Measurements from ENCODE around the gene COX7A2.

The COX7A2 gene

GRCh38 chr6:75268121-75268987 is 24.8 kb upstream of the COX7A2 start:
- DNase-seq, result no peak

DNA sequence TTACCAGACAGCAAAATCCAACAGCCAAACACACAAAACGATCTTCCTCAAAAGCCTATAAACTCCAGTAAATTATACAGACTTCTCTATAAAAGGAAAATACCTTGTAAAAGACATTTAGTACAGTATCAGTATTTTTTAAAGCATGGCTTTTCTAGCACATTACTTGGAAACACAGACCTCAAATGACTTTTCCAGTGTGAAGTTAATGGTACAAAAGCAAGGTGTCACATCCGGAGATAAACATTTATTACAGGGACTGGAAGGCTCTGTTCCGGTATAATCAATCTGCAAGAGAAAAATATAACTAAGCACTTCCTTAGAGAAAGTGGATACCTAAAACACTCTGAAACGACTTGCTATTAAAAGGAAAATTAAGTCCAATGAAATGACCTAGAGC is 23.9 kb upstream of the COX7A2 start:
- DNase-seq, result no peak

- no peak for DNase-seq
These were observed 23.2 kb upstream of the COX7A2 start for GRCh38 chr6:75266716-75267291.

GRCh38 chr6:75263401-75263750 is 19.8 kb upstream of the COX7A2 start:
- DNase-seq, result no peak

- no peak for DNase-seq
These were observed 19.3 kb upstream of the COX7A2 start for GRCh38 chr6:75262716-75263400.

DNA sequence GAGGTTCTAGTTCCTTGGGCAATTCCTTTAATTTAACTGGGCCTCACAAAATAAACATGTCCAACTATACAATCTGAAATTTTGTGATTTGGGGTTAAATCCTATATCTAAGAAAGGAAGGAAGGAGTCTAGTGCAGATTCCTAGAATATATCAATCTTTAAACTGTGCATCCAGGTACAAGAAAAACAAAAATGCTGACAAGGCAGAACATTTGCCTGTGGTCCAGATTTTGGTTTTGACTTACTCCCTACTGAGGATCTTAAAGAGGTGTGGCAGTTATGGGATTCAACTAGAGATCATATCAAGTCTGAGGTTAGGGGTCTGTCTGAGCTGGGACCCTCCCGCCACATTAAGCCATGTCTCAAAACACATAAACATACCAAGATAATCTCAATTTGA is 17.7 kb upstream of the COX7A2 start:
- DNase-seq, result no peak

GRCh38 chr6:75257343-75258087 is 13.9 kb upstream of the COX7A2 start:
- no peak for DNase-seq

GRCh38 chr6:75250552-75250951 is 7.0 kb upstream of the COX7A2 start:
- no peak for DNase-seq

GRCh38 chr6:75249837-75250236 is 6.2 kb upstream of the COX7A2 start:
- no peak for DNase-seq

- no peak for DNase-seq
These were observed 2.8 kb upstream of the COX7A2 start for GRCh38 chr6:75246386-75246785.

DNA sequence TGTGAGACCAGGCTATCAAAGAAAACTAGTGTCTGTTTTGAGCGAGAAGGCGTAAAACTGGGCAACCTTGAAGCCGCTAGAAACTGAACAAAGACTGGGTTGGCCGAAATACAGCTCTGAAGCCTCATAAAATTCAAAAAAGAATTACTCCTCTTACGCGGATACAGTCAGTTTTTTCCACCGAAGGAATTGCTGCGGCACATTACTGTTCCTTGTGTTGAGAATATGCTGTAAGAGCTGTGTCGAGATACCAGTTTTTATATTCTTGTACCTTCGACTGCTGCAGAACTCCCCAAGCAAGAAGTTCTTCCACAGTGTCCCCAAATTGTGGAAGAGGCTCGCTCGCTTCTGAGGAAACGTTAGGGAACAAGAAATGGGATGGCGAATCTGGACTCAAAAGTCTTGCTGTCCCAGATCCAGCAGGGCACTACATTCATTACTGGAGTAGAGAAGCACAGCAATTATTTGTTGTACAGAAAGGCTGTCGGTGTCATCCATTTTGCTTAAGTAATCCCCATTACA is 523 bp upstream of the COX7A2 start:
- no peak for DNase-seq

DNA sequence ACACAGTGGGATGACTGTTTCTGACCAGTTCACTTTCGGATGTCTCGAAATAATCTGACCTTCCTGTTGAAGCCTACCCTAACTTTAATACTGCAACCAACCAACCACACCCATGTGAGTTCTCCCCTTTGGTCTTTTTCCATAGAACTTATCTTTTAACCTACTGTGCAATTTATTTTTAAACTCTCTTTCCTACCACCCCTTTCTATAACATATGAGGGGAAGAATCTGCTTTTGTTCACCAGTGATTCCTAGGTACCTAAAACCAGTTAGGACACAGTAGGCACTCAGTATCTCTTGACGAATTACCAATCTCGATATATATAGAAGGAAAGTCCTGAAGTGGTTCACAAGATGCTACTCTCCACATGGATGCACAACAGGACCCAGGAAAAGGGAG is 7.0 kb downstream of the COX7A2 start:
- DNase-seq, result no peak

DNA sequence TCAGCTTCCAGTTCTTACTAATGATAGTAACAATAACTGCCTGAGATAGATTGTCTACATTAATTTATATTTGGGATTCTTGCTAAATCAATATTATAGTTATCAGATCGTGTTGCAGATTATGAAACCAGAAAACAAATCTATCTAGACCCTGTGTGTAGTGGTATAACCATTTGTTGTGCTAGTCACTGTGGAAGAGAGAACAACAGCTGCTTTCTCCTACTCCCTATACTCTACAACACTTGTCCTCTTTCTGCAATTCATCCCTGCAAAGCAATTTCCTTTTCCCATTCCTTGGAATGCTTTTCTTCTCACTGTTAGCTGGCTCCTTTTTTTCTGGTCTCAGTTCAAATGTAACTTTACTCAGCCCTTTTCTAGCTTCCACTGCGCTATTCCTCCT is 8.3 kb downstream of the COX7A2 start:
- no peak for DNase-seq

- no peak for DNase-seq
These were observed 9.3 kb downstream of the COX7A2 start for GRCh38 chr6:75234126-75234865.

DNA sequence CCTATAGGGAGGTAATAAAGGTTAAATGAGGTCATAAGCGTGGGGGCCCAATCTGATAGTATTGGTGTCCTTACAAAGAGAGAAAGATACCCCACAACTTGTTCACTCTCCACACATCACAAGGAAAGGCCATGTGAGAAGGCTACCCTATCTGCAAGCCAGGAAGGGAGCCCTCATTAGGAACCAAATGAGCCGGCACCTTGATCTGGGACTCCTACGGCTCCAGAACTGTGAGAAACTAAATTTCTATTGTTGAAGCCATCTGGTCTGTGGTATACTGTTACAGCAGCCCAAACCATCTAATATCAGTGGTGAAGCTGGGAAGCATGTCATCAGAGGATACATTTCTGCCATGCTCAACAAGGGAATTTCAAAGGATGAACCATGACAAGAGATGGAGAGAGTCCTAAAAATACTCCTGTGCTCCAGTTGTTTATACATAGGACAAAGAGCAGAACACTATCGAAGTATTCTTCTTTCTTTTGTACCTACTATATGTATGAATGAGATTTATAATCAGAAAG is 10.4 kb downstream of the COX7A2 start:
- no peak for DNase-seq

GRCh38 chr6:75230484-75231325 is 12.9 kb downstream of the COX7A2 start:
- no peak for DNase-seq

GRCh38 chr6:75224303-75224926 is 19.2 kb downstream of the COX7A2 start:
- no peak for DNase-seq

- no peak for DNase-seq
These were observed 20.2 kb downstream of the COX7A2 start for GRCh38 chr6:75223428-75223827.

GRCh38 chr6:75222261-75222660 is 21.3 kb downstream of the COX7A2 start:
- DNase-seq, result no peak

- no peak for DNase-seq
These were observed 22.5 kb downstream of the COX7A2 start for GRCh38 chr6:75221116-75221515.

DNA sequence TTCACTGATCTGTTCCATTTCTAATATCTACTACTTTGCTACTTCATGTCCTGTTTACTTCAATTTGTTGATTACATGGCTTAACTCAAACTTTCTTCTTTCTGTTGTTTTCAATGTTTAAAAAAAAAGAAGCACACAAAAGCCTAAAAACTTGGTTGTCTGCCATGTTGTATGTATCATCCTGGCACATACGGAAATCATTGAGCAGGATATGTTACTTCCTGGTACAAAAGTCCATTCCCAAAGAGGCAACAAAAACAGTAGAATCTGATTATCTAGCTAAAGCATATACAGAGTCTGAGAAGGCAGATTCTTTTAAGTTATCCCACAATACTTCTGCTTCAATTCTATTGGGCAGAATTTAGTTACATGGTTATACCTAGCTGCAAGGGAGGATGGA is 23.2 kb downstream of the COX7A2 start:
- DNase-seq, result no peak

Data from CD4-positive, alpha-beta T cell treated with Interferon gamma for 1 hour (primary cell).